Natural killer cell (primary cell): ENCODE results near the gene MTREX. TPM values are rescaled to one million over a fixed set of nuclear protein-coding genes. Genes with fewer than 3 reads are reported as not detected.
A peak's percentile ranks its signal among the peaks of the same experiment; 100 is the strongest.

Source experiments
- ATAC-seq, 3 donors: fragments of 150-1000 bp in 2 of 3; fragments of 200-7000 bp in 1 of 3; cut with Tn5 transposase; 1 replicate in 1 of 3; 2 replicates in 2 of 3; pipeline ENCODE4 v1.10.0; 2021; ENCODE audit warnings: mild to moderate bottlenecking in 2 of 3, moderate library complexity in 2 of 3
- DNase-seq, 2 donors: peaks; one replicate each; pipeline versions ENCODE4 v3.0.0 to v3.0.0-alpha.2; 2013 to 2021; ENCODE audit warnings: mixed read lengths in 1 of 2
- H3K27ac ChIP-seq: one replicate; pipeline ENCODE4 v1.5.1; 2013; ENCODE audit warnings: mild to moderate bottlenecking, low read length
- H3K27me3 ChIP-seq: one replicate; pipeline ENCODE4 v1.6.1; 2013; ENCODE audit warnings: low read length; ENCODE audit not compliant: control insufficient read depth, insufficient read depth
- H3K36me3 ChIP-seq: one replicate; pipeline ENCODE4 v1.6.1; 2013; ENCODE audit warnings: low read length; ENCODE audit not compliant: control insufficient read depth, insufficient read depth
- H3K4me1 ChIP-seq: one replicate; pipeline ENCODE4 v1.6.1; 2013; ENCODE audit warnings: low read length; ENCODE audit not compliant: control insufficient read depth, insufficient read depth
- H3K4me3 ChIP-seq: one replicate; pipeline ENCODE4 v1.5.1; 2013; ENCODE audit warnings: low read length
- H3K9me3 ChIP-seq: one replicate; pipeline ENCODE4 v1.6.1; 2013; ENCODE audit warnings: low read length; ENCODE audit not compliant: control insufficient read depth, insufficient read depth
- H3K27ac Mint-ChIP-seq, 2 donors: one replicate each; pipeline ENCODE4 v1.8.0; 2022; ENCODE audit warnings: mild to moderate bottlenecking in 2 of 2, mixed read lengths in 2 of 2, moderate library complexity in 1 of 2
- H3K27me3 Mint-ChIP-seq, 2 donors: one replicate each; pipeline ENCODE4 v1.8.0; 2022; ENCODE audit warnings: low read depth in 2 of 2, mixed read lengths in 2 of 2
- H3K36me3 Mint-ChIP-seq: one replicate; pipeline ENCODE4 v1.8.0; 2022; ENCODE audit warnings: mixed read lengths
- H3K4me1 Mint-ChIP-seq, 2 donors: one replicate each; pipeline ENCODE4 v1.8.0; 2022; ENCODE audit warnings: mixed read lengths in 2 of 2
- H3K4me3 Mint-ChIP-seq: one replicate; pipeline ENCODE4 v1.8.0; 2022; ENCODE audit warnings: mild to moderate bottlenecking, moderate library complexity, mixed read lengths
- H3K9me3 Mint-ChIP-seq, 2 donors: one replicate each; pipeline ENCODE4 v1.8.0; 2022; ENCODE audit warnings: mixed read lengths in 2 of 2
- WGBS: methylation state at CpG from one replicate; pipeline ENCODE4 v1.1.7; 2013; ENCODE audit warnings: missing lambda C conversion rate; ENCODE audit not compliant: insufficient coverage; 5-methylcytosine and 5-hydroxymethylcytosine counted together
- intact Hi-C: fragments of 100-400 bp; cut with micrococcal nuclease; formaldehyde crosslinking; loops from one replicate; pipeline ENCODE4 v1.14.2; 2022
- total RNA-seq, 4 donors: library from RNA; stranded (reverse); fragments of 120-200 nt in 1 of 4; gene quantifications; one replicate each; pipeline versions ENCODE4 v1.2.3 to v1.2.4, GENCODE V29; 2013 to 2022
- TF ChIP-seq, protein P1 (sequence below): fragments of 200-600 bp; IDR thresholded peaks from one replicate; pipeline ENCODE4 v1.8.0; 2022; ENCODE audit warnings: antibody characterized with exemption

MTREX gene
- total RNA-seq, 3 donors from 2014 or later (not counting 1 experiment from before 2014, with no cell fraction given): 64.5 to 82.2 (median 77.6) TPM

DNA sequence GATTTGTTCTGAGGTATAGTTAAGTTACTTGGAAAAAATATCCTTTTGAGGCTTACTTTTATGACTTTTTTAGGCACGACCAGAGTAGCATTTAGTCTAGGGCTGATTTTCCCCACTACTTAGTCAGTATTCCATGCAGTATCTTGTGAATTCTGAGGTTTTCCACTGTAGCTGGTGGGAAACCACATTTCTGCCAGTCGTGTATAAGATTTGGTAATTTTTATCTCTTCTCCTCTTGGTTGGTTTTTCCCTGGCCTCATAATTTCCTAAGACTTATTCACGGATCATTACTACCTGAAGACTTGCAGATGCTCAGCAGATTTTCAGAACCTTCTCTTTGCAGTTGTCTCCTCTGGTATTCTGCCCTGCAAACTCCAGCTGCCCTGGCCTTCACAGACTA is 23.5 kb downstream of the MTREX start:
- Histone ChIP-seq H3K27ac (no peak overlapping the region), H3K4me1 (no peaks in the 10 kb centered on the region), H3K27me3 (no peaks in the 10 kb centered on the region), H3K9me3 (no peaks in the 10 kb centered on the region), H3K4me3 (no peak overlapping the region), H3K36me3 (peaks cover 42% of the 10 kb centered on the region)
- Mint-ChIP-seq H3K27me3 (no peaks in the 10 kb centered on the region), H3K9me3 (no peaks in the 10 kb centered on the region), H3K36me3 (peaks cover 10% of the 10 kb centered on the region), H3K4me1 (peaks cover 15% of the 10 kb centered on the region in 2 donors), H3K4me3 (no peak overlapping the region), H3K27ac (no peak overlapping the region)
- TF ChIP-seq, protein P1, sequence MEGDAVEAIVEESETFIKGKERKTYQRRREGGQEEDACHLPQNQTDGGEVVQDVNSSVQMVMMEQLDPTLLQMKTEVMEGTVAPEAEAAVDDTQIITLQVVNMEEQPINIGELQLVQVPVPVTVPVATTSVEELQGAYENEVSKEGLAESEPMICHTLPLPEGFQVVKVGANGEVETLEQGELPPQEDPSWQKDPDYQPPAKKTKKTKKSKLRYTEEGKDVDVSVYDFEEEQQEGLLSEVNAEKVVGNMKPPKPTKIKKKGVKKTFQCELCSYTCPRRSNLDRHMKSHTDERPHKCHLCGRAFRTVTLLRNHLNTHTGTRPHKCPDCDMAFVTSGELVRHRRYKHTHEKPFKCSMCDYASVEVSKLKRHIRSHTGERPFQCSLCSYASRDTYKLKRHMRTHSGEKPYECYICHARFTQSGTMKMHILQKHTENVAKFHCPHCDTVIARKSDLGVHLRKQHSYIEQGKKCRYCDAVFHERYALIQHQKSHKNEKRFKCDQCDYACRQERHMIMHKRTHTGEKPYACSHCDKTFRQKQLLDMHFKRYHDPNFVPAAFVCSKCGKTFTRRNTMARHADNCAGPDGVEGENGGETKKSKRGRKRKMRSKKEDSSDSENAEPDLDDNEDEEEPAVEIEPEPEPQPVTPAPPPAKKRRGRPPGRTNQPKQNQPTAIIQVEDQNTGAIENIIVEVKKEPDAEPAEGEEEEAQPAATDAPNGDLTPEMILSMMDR: no peak
- intact Hi-C loops: no loop called here
- 84% methylated on average over 3 of the region's 3 CpGs for WGBS
- ATAC-seq: no peak
- DNase-seq: no peak

DNA sequence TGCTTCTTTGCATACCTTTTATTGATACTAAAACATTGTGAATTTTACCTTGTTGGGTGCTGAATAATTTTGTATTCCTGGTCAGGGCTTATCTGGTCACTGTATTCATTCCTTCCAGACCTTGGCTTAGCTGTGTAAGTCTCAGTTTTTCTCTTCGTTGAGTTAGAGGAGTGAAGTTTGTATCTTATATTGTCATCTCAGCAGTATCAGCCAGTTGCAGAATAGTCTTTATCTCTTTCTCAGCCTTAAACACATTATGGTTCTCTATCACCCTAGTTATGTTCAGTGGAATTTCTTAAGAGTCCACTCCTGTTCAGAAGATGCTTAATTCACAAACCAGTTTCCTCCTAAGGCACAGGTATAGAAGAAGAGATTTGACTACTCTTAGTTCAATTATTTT is 25.2 kb downstream of the MTREX start:
- peaks cover 10% of the 10 kb centered on the region for H3K36me3 Mint-ChIP-seq
- WGBS: 100% methylated on average over 1 of the region's 1 CpG
- no peak for DNase-seq
- peaks cover 7 to 10% of the 10 kb centered on the region in 2 donors for H3K4me1 Mint-ChIP-seq
- TF ChIP-seq, protein P1: no peak
- intact Hi-C loops: no loop called here
- Histone ChIP-seq H3K27ac (no peak overlapping the region), H3K4me3 (no peak overlapping the region), H3K27me3 (no peaks in the 10 kb centered on the region), H3K9me3 (no peaks in the 10 kb centered on the region), H3K4me1 (no peaks in the 10 kb centered on the region), H3K36me3 (peaks cover 34% of the 10 kb centered on the region)
- no peak for ATAC-seq
- H3K4me3 Mint-ChIP-seq: no peak overlapping the region
- no peak overlapping the region for H3K27ac Mint-ChIP-seq
- no peaks in the 10 kb centered on the region for H3K27me3 Mint-ChIP-seq
- H3K9me3 Mint-ChIP-seq: no peaks in the 10 kb centered on the region

DNA sequence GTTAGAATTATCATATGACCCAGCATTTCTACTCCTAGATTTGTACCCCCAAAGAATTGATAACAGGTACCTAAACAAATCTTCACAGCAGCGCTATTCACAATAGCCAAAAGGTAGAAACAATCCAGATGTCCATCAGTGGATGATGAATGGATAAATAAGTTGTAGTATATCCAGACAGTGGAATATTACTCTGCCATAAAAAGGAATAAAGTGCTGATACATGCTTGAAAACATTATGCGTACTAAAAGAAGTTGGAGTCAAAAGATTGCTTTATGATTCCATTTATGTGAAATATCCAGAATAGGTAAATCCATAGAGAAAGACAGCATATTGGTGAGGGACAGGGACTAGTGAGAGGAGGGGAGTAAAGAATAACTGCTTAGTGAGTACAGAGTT is 26.0 kb downstream of the MTREX start:
- H3K27ac ChIP-seq: no peak overlapping the region
- H3K27me3 ChIP-seq: no peaks in the 10 kb centered on the region
- peaks cover 26% of the 10 kb centered on the region for H3K36me3 ChIP-seq
- TF ChIP-seq, protein P1: no peak
- Mint-ChIP-seq H3K4me3 (no peak overlapping the region), H3K27me3 (no peaks in the 10 kb centered on the region), H3K36me3 (peaks cover 10% of the 10 kb centered on the region), H3K9me3 (no peaks in the 10 kb centered on the region), H3K27ac (no peak overlapping the region), H3K4me1 (peaks cover 12 to 16% of the 10 kb centered on the region in 2 donors)
- no peak overlapping the region for H3K4me3 ChIP-seq
- intact Hi-C loops: no loop called here
- WGBS: 100% methylated on average over 2 of the region's 2 CpGs
- no peaks in the 10 kb centered on the region for H3K9me3 ChIP-seq
- ATAC-seq (no peak), DNase-seq (no peak)
- H3K4me1 ChIP-seq: no peaks in the 10 kb centered on the region

DNA sequence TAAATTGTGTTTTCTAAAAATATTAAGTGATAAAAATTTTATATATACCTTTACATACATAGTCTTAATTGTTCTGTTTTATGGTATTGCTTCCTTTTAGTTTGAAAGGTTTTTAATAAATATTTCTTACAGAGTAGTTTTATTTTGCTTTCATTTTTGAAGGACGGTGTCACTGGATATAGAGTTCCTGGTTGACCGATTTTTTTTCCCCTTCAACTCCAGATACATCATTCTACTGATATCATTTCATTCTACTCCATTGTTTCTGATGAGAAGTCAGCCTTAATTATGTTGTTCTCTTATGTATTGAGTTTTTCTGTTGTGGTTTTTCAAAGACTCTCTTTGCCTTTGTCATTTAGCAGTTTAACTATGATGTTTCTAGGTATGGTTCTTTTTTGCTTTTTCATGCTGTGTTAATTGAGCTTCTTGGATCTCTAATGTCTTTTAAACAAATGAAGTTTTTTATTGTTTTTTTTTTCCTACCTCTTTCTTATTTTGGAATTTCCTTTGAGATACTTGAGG is 30.4 kb downstream of the MTREX start:
- Histone ChIP-seq H3K9me3 (no peaks in the 10 kb centered on the region), H3K4me3 (no peak overlapping the region), H3K36me3 (peaks cover 29% of the 10 kb centered on the region), H3K27ac (no peak overlapping the region), H3K4me1 (no peaks in the 10 kb centered on the region), H3K27me3 (no peaks in the 10 kb centered on the region)
- intact Hi-C loops: no loop called here
- peaks cover 6 to 14% of the 10 kb centered on the region in 2 donors for H3K4me1 Mint-ChIP-seq
- no peak overlapping the region for H3K4me3 Mint-ChIP-seq
- peak in 1 of 2 donors; percentile 26 for DNase-seq
- TF ChIP-seq, protein P1: no peak
- no peaks in the 10 kb centered on the region for H3K27me3 Mint-ChIP-seq
- no CpG with 5 or more reads among the region's 2 CpGs for WGBS
- ATAC-seq: no peak
- H3K9me3 Mint-ChIP-seq: no peaks in the 10 kb centered on the region
- peak overlapping the region; percentile 4 to 71 for H3K27ac Mint-ChIP-seq
- peaks cover under 1% of the 10 kb centered on the region for H3K36me3 Mint-ChIP-seq
